NT2/D1 (cell line): ENCODE data around the gene ALMS1.
"Not testable (repeated sequence)": the region's sequence is repeated elsewhere in the genome, so short reads cannot be mapped to it uniquely, and the experiment has no call there.

Source experiments
- DNase-seq: peaks from one replicate; pipeline ENCODE4 v3.0.0-alpha.2; 2011; ENCODE audit warnings: low read depth, low spot score
- H3K27me3 ChIP-seq: 2 replicates; pipeline ENCODE4 v1.6.0; 2011; ENCODE audit warnings: mild to moderate bottlenecking; ENCODE audit not compliant: insufficient read length, insufficient read depth
- H3K36me3 ChIP-seq: 2 replicates; pipeline ENCODE4 v1.6.1; 2011; ENCODE audit warnings: mild to moderate bottlenecking, low read length, mixed read lengths; ENCODE audit not compliant: insufficient read depth, insufficient read length
- H3K4me1 ChIP-seq: 2 replicates; pipeline ENCODE4 v1.5.1; 2011; ENCODE audit not compliant: insufficient read depth, insufficient read length
- H3K4me3 ChIP-seq: 2 replicates; pipeline ENCODE4 v1.5.1; 2011; ENCODE audit warnings: low read depth; ENCODE audit not compliant: insufficient read length
- H3K9ac ChIP-seq: 2 replicates; pipeline ENCODE4 v1.6.0; 2011; ENCODE audit warnings: low read depth; ENCODE audit not compliant: insufficient read length
- H3K9me3 ChIP-seq: 2 replicates; pipeline ENCODE4 v1.5.1; 2011; ENCODE audit warnings: mild to moderate bottlenecking, low read length; ENCODE audit not compliant: insufficient read depth
- SUZ12 ChIP-seq: IDR thresholded peaks from 2 replicates; pipeline ENCODE4 v1.6.1; 2011; ENCODE audit not compliant: insufficient read length, insufficient read depth; ENCODE audit errors: extremely low read depth
- YY1 ChIP-seq: IDR thresholded peaks from 2 replicates; pipeline ENCODE4 v1.6.1; 2011; ENCODE audit not compliant: insufficient read length, insufficient read depth
- ZNF274 ChIP-seq: IDR thresholded peaks from 2 replicates; pipeline ENCODE4 v1.6.1; 2011; ENCODE audit warnings: mild to moderate bottlenecking, low read depth, low read length

The ALMS1 gene

DNA sequence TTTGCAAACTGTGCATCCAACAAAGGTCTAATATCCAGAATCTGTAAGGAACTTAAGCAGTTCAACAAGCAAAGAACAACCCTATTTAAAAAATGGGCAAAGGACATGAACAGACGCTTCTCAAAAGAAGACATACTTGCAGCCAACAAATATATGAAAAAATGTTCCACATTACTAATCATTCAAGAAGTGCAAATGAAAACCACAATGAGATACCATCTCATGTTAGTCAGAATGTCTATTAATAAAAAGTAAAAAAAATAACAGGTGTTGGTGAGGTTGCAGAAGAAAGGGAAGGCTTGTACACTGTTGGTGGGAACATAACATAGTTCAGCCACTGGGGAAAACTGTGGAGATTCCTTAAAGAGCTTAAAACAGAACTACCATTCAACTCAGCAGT lies 130.4 kb downstream of the ALMS1 start:
- Histone ChIP-seq H3K9ac (no peak overlapping the region), H3K36me3 (peaks cover 5% of the 10 kb centered on the region), H3K27me3 (no peaks in the 10 kb centered on the region), H3K9me3 (no peaks in the 10 kb centered on the region), H3K4me3 (no peak overlapping the region), H3K4me1 (no peaks in the 10 kb centered on the region)
- DNase-seq = no peak
- TF ChIP-seq YY1 = no peak
- TF ChIP-seq ZNF274 = no peak
- no peak for TF ChIP-seq SUZ12

DNA sequence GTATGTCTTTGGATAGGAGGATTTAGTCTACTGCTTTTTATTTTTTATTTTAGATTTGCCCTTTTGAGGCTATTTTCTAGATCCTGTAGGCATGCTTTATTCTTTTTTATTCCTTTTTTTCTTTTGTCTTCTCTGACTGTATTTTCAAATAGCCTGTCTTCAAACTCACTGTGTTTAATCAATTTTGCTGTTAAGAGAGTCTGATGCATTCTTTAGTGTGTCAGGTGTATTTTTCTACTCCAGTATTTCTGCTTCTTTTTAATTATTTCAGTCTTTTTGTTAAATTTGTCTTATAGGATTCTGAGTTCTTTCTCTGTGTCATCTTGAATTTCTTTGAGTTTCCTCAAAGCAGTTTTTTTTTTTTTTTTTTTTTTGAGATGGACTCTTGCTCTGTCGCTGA lies 143.1 kb downstream of the ALMS1 start:
- H3K4me3 ChIP-seq = no peak overlapping the region
- H3K27me3 ChIP-seq = no peaks in the 10 kb centered on the region
- peaks cover 32% of the 10 kb centered on the region for H3K9me3 ChIP-seq
- H3K4me1 ChIP-seq = no peaks in the 10 kb centered on the region
- TF ChIP-seq YY1 (no peak), SUZ12 (no peak), ZNF274 (no peak)
- no peak for DNase-seq
- no peak overlapping the region for H3K9ac ChIP-seq
- H3K36me3 ChIP-seq = peaks cover 8% of the 10 kb centered on the region

DNA sequence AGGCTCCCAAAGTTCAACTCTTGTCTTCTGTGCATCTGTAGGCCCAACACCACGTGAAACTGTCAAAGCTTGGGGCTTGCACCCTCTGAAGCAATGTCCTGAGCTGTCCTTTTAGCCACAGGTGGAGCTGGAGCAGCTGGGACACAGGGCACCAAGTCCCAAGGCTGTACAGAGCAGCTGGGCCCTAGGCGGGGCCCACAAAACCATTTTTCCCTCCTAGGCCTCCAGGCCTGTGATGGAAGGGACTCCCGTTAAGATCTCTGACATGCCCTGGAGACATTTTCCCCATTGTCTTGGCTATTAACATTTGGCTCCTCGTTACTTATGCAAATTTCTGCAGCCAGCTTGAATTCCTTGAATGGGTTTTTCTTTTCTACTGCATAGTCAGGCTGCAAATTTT lies 145.1 kb downstream of the ALMS1 start:
- not testable (repeated sequence) for H3K9ac ChIP-seq, DNase-seq, H3K27me3 ChIP-seq, H3K4me1 ChIP-seq, H3K4me3 ChIP-seq
- Histone ChIP-seq H3K36me3 (peaks cover 11% of the 10 kb centered on the region), H3K9me3 (peaks cover 32% of the 10 kb centered on the region)

DNA sequence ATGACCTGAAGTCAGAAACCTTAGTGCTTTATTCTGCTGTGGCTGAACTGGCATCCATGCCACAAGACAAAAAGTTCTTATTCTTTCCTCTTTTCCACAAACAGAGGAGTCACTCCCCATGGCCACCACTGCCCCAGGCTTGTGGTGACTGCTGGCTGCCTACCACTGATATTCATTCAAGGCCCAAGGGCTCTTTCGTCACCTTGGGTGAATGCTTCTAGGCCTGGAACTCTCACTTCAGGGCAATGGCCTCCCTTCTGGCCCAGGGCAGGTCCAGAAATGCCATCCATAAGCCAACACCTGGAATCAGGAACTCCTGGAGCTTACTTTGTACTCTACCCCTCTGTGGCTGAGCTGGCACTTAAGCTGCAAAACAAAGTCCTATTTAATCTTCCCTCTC lies 146.7 kb downstream of the ALMS1 start:
- no peak for DNase-seq
- Histone ChIP-seq H3K4me1 (no peaks in the 10 kb centered on the region), H3K4me3 (no peak overlapping the region), H3K36me3 (peaks cover 13% of the 10 kb centered on the region), H3K9ac (no peak overlapping the region), H3K27me3 (no peaks in the 10 kb centered on the region), H3K9me3 (peaks cover 39% of the 10 kb centered on the region)
- TF ChIP-seq ZNF274 (no peak), YY1 (no peak), SUZ12 (no peak)

DNA sequence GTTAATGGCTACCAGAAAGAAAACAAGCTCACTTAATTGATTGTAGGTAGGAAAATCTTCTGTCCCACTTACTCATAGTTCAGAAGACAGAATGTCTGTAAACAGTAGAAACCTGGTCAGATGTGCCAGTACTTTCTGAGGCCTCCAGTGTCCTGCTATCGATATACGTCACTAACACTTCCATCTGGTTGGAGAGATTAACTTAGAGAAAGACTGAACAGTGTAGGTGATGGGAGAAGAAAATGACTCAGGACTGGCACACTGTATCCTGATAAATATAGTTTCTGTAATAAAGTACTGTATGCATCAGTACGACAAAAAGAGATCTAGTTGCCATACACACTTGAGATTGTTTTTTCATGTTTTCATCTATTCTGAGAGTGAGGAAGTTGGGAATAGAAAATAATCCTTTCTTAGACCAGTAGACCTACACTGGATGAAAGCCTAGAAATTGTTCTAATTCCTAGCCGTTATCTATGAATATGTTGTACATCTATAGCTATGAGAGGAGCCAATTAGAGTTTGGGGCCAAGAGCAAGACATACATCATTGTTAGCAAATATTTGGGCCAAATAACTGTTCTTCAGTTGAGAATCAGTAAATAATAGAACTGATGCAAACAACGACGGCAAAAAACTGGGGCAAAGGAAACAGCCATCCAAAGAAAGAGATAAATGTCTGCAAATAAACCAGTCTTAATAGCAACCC lies 150.7 kb downstream of the ALMS1 start:
- Histone ChIP-seq H3K36me3 (peaks cover 13% of the 10 kb centered on the region), H3K9ac (no peak overlapping the region)

DNA sequence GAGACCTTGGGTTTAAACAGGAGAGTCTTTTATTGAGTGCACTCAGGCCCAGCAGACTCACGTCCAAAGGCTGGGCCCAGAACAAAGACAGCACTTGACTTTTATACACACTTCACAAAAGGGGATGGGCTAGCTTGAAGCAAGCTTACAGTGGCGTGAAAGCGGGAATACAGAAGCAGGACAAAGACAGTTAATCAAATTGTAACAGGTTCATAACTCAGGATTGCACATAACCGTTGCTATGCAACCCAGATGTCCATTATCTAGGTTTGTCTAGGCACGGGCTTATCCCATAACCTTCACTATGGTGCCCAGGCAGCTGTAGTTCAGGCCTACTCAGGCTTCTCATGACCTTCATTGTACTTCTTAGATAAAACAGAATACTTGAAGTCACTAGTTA lies 175.2 kb downstream of the ALMS1 start:
- H3K9ac ChIP-seq, H3K4me1 ChIP-seq, H3K27me3 ChIP-seq, H3K4me3 ChIP-seq, H3K36me3 ChIP-seq, DNase-seq, H3K9me3 ChIP-seq: not testable (repeated sequence)

More for the DNA sequence above, 150.7 kb downstream of the ALMS1 start:
- no peak for DNase-seq
- Histone ChIP-seq H3K4me1 (no peaks in the 10 kb centered on the region), H3K4me3 (no peak overlapping the region), H3K27me3 (no peaks in the 10 kb centered on the region), H3K9me3 (peaks cover 27% of the 10 kb centered on the region)
- TF ChIP-seq ZNF274 = no peak
- TF ChIP-seq SUZ12 = no peak
- no peak for TF ChIP-seq YY1

DNA sequence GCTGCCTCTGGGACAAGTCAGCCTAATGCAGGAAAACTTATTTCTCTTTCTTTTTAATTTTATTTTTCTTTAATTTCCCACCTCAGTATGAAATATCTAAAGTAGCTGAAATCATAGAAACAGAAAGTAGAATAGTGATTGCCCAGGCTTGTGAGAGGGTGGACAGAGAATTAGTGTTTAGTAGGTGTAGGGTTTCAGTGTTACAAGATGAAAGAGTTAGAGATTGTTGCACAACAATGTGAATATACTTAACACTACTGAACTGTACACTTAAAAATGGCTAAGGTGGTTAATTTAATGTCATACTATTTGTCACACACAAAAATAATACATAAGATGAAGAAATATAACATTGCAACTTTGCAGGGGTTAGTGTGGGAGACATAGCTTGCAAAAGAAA lies 175.8 kb downstream of the ALMS1 start:
- no peaks in the 10 kb centered on the region for H3K9me3 ChIP-seq
- TF ChIP-seq YY1 (no peak), ZNF274 (no peak), SUZ12 (no peak)
- DNase-seq = no peak
- peaks cover 7% of the 10 kb centered on the region for H3K36me3 ChIP-seq
- H3K9ac ChIP-seq = no peak overlapping the region
- H3K4me1 ChIP-seq = no peaks in the 10 kb centered on the region
- no peaks in the 10 kb centered on the region for H3K27me3 ChIP-seq
- no peak overlapping the region for H3K4me3 ChIP-seq

DNA sequence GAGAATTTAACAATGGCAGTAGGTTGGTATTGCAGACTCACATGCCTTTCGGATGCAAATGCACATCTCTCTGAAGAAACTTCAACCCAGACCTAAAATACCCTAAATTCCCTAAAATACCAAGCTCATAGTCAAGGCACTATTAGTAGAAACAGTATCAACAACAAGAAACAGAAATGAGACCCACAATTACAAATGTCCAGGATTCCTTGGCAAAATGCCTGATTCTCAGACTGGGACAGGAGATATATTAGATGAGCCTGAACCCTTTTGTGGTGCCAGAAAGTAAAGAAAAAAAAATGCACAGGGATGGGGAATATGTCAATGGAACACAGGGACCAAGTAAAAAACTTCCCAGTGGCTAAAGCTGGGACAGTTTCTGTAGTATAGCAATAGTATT lies 179.3 kb downstream of the ALMS1 start:
- no peak for DNase-seq
- H3K27me3 ChIP-seq = no peaks in the 10 kb centered on the region
- no peak overlapping the region for H3K9ac ChIP-seq
- no peak overlapping the region for H3K4me3 ChIP-seq
- no peaks in the 10 kb centered on the region for H3K4me1 ChIP-seq
- TF ChIP-seq ZNF274 (no peak), YY1 (no peak), SUZ12 (no peak)
- no peaks in the 10 kb centered on the region for H3K9me3 ChIP-seq
- H3K36me3 ChIP-seq = peaks cover 7% of the 10 kb centered on the region
